Testis (tissue), 3 donors: ENCODE measurements around the gene ROBO4. TPM values are rescaled to one million over a fixed set of nuclear protein-coding genes. Genes with fewer than 3 reads are reported as not detected.
A peak's percentile ranks its signal among the peaks of the same experiment; 100 is the strongest.

ENCODE experiments used
- DNase-seq: peaks from one replicate; pipeline ENCODE4 v3.0.0-alpha.2; 2019
- H3K27ac ChIP-seq, 2 donors: fragments of 200-600 bp; sonication (generic); one replicate each; pipeline ENCODE4 v1.5.1; 2019
- H3K27me3 ChIP-seq: fragments of 200-600 bp; sonication (generic); one replicate; pipeline ENCODE4 v1.5.1; 2019
- H3K36me3 ChIP-seq: fragments of 200-600 bp; sonication (generic); one replicate; pipeline ENCODE4 v1.5.1; 2017; ENCODE audit warnings: low read depth; ENCODE audit errors: missing control alignments
- H3K4me1 ChIP-seq: fragments of 200-600 bp; sonication (generic); one replicate; pipeline ENCODE4 v1.5.1; 2019
- H3K4me3 ChIP-seq, 2 donors: fragments of 200-600 bp; sonication (generic); one replicate each; pipeline ENCODE4 v1.5.1; 2017 to 2019
- H3K9me3 ChIP-seq: fragments of 200-600 bp; sonication (generic); one replicate; pipeline ENCODE4 v1.5.1; 2017
- POLR2A ChIP-seq: fragments of 450-650 bp; IDR thresholded peaks from one replicate; pipeline ENCODE4 v1.6.1; 2017; ENCODE audit warnings: antibody characterized with exemption, mild to moderate bottlenecking, moderate library complexity
- WGBS, 2 donors: methylation state at CpG; one replicate each; pipeline ENCODE4 v1.1.5; 2018; 5-methylcytosine and 5-hydroxymethylcytosine counted together
- intact Hi-C: fragments of 100-400 bp; cut with DNase I; formaldehyde crosslinking; loops from one replicate; pipeline ENCODE4 v1.15.1; 2023; ENCODE audit warnings: low total_unique reads
- polyA plus RNA-seq: library from polyadenylated mRNA; stranded (reverse); fragments of 350-450 nt; fragmentation: Illumina TruSeq; extraction: RNeasy Lipid Tissue Mini Kit (QIAGEN cat#74804); gene quantifications from one replicate; pipeline ENCODE4 v1.2.3, GENCODE V29; 2014; ENCODE audit warnings: low read depth, low replicate concordance; ENCODE audit not compliant: insufficient read depth
- total RNA-seq, 2 donors: library from RNA; depleted of rRNA; stranded (reverse); fragments of >200 nt; gene quantifications; one replicate each; pipeline ENCODE4 v1.2.3, GENCODE V29; 2016
- TF ChIP-seq, protein P1 (sequence below), 3 experiments: fragments of 450-650 bp in 2 of 3; fragments of 200-600 bp in 1 of 3; sonication (generic) in 1 of 3; IDR thresholded peaks; one replicate each; pipeline ENCODE4 v1.5.1; 2016 to 2019; ENCODE audit warnings: antibody characterized with exemption in 3 of 3, mild to moderate bottlenecking in 2 of 3, moderate library complexity in 1 of 3

Gene ROBO4
- total and polyA plus RNA-seq, 3 donors from 2014 or later: 5.7 to 8.4 (median 7.0) TPM

DNA sequence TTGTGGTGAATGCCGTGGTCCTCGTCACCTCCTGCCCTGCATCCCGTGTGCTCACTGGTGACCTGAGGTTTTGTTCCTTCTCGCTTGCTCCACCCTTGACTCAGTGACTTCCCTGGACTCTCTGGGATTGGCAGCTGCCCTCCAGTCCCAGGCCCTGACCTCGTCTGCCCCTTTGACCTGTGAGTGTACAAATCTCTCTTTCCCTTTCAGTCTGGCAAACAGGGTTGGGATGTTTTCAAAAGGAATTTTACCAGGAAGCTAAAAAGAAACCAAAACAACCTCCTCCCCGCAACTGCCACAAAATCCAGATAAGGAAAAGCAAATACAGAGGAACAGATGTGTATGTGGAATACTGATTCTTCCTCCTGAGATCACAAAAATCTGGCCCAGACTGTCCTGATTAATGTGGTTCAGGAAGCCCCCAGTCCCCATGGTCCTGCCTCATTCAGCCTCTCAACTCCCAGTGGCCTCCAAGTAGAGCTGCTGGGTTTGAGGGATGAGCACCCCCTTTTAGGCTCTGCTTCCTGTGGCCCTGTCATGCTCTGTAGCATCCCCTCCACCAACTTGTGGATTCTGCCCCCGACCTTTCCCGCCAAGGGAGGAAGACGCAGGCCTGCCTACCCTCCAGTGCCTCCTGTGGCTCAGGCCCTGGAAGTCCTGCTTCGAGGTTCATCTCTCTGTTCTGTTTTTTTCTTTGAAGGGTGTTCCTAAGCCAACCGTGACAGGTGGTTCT, 15.2 kb downstream of the ROBO4 start:
- Histone ChIP-seq H3K4me3 (no peak overlapping the region), H3K36me3 (no peaks in the 10 kb centered on the region), H3K27ac (peak overlapping the region in 1 of 2 donors; percentile 75), H3K9me3 (no peaks in the 10 kb centered on the region), H3K4me1 (peaks cover 16% of the 10 kb centered on the region), H3K27me3 (no peaks in the 10 kb centered on the region)
- 61 to 67% methylated on average over 11 of the region's 11 CpGs for WGBS, 2 donors
- TF ChIP-seq, protein P1, sequence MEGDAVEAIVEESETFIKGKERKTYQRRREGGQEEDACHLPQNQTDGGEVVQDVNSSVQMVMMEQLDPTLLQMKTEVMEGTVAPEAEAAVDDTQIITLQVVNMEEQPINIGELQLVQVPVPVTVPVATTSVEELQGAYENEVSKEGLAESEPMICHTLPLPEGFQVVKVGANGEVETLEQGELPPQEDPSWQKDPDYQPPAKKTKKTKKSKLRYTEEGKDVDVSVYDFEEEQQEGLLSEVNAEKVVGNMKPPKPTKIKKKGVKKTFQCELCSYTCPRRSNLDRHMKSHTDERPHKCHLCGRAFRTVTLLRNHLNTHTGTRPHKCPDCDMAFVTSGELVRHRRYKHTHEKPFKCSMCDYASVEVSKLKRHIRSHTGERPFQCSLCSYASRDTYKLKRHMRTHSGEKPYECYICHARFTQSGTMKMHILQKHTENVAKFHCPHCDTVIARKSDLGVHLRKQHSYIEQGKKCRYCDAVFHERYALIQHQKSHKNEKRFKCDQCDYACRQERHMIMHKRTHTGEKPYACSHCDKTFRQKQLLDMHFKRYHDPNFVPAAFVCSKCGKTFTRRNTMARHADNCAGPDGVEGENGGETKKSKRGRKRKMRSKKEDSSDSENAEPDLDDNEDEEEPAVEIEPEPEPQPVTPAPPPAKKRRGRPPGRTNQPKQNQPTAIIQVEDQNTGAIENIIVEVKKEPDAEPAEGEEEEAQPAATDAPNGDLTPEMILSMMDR (IDR thresholded peaks at IDR 0.05): no peak
- TF ChIP-seq POLR2A: no peak
- intact Hi-C loops: no loop called here
- DNase-seq: no peak

DNA sequence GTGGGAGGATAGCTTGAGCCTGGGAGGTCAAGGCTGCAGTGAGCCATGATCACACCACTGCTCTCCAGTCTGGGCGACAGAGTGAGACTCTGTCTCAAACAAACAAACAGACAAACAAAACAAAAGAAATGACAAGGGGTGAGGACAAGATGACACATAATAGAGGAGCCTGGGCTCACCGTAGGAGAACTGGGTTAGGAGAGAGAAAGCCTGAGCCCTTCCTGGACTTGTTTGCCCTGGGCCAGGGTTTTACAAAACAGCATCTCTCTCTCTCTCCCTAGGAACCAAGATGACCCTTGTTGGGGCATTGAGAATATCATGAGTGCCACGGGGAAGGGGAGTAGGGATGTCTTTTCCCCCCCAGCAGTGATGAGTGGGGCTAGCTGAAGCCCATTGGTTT, 16.7 kb downstream of the ROBO4 start:
- 81 to 85% methylated on average over 3 of the region's 3 CpGs for WGBS, 2 donors

DNA sequence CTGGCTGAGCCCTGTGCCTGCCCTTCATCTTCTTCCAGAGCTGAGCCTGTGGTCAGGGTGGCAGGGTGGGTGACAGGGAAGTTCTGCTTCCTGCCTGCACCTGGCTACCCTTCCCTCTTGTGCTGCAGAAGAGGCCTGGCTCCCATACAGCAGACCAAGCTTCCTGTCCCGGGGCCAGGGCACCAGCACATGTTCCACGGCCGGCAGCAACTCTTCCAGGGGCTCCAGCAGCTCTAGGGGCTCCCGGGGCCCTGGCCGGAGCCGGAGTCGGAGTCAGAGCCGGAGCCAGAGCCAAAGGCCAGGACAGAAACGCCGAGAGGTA, 17.4 kb downstream of the ROBO4 start:
- H3K4me1 ChIP-seq: peaks cover 20% of the 10 kb centered on the region
- intact Hi-C loops: no loop called here
- no peak for TF ChIP-seq POLR2A
- TF ChIP-seq, protein P1 (IDR thresholded peaks at IDR 0.05): no peak
- no peaks in the 10 kb centered on the region for H3K27me3 ChIP-seq
- H3K27ac ChIP-seq: peak overlapping the region in 1 of 2 donors; percentile 10
- no peaks in the 10 kb centered on the region for H3K9me3 ChIP-seq
- no peak for DNase-seq
- WGBS, 2 donors: 63 to 67% methylated on average over 10 of the region's 10 CpGs
- H3K4me3 ChIP-seq: no peak overlapping the region
- H3K36me3 ChIP-seq: no peaks in the 10 kb centered on the region

More for the DNA sequence above, 16.7 kb downstream of the ROBO4 start:
- H3K36me3 ChIP-seq: no peaks in the 10 kb centered on the region
- DNase-seq: no peak
- H3K9me3 ChIP-seq: no peaks in the 10 kb centered on the region
- intact Hi-C loops: no loop called here
- no peaks in the 10 kb centered on the region for H3K27me3 ChIP-seq
- H3K4me1 ChIP-seq: peaks cover 21% of the 10 kb centered on the region
- no peak overlapping the region for H3K27ac ChIP-seq
- TF ChIP-seq, protein P1 (IDR thresholded peaks at IDR 0.05): no peak
- TF ChIP-seq POLR2A: no peak
- H3K4me3 ChIP-seq: no peak overlapping the region

DNA sequence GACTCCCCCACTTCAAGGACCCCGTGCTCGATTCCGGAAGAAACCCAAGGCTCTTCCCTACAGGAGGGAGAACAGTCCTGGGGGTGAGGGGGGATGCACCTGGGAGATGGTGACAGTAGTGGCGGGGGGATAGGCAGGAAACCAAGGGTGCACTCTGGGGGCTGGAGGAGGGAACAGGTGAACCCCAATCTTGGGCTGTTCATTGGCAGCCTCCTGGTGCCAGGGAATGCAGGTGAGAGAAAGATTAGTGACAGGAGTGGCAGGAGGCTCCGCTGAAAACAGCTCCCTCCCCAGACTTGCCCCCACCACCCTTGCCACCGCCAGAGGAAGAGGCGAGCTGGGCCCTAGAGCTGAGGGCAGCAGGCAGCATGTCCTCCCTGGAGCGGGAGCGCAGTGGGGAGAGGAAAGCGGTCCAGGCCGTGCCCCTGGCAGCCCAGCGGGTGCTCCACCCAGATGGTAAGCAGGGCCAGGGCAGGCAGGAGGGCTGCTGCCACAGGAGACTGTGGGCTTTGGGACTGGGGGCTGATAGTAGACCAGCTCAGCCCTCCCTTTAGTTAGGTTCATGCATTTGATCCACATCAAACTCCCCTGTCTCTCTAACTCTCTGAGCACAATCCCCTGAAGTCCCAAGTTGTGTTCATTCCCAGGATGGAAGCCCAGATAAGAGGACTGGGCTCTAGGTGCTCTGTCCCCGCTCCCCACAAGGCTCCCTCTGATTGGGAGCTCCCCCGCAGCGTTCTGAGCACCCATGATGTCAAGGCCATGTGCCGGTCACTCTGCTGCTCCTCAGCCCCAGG, 18.0 kb downstream of the ROBO4 start:
- TF ChIP-seq, protein P1 (IDR thresholded peaks at IDR 0.05): no peak
- TF ChIP-seq POLR2A: no peak
- WGBS, 2 donors: 87 to 90% methylated on average over 9 to 16 of the region's 16 CpGs
- no peak for DNase-seq
- Histone ChIP-seq H3K27ac (peak overlapping the region in 1 of 2 donors; percentile 10), H3K4me1 (peaks cover 14% of the 10 kb centered on the region), H3K36me3 (no peaks in the 10 kb centered on the region), H3K4me3 (no peak overlapping the region), H3K9me3 (no peaks in the 10 kb centered on the region), H3K27me3 (no peaks in the 10 kb centered on the region)
- intact Hi-C loops: no loop called here
